ENCODE results near the gene PCBD1.

The PCBD1 gene

GRCh38 chr10:70915806-70916205 is 27.4 kb upstream of the PCBD1 start:
- H3K27me3 ChIP-seq, result no peaks in the 10 kb centered on the region
- no peaks in the 10 kb centered on the region; the same call in 1 of the 2 replicates for H3K4me1 ChIP-seq
- H3K9me3 ChIP-seq, result no peaks in the 10 kb centered on the region
- H3K4me3 ChIP-seq (ENCODE audit: low read depth, low read length), result no peak overlapping the region
- TF ChIP-seq CTCF (IDR thresholded peaks at IDR 0.05; ENCODE audit: low read depth, low read length), result no peak
- H3K36me3 ChIP-seq, result no peaks in the 10 kb centered on the region
- no peak for DNase-seq

DNA sequence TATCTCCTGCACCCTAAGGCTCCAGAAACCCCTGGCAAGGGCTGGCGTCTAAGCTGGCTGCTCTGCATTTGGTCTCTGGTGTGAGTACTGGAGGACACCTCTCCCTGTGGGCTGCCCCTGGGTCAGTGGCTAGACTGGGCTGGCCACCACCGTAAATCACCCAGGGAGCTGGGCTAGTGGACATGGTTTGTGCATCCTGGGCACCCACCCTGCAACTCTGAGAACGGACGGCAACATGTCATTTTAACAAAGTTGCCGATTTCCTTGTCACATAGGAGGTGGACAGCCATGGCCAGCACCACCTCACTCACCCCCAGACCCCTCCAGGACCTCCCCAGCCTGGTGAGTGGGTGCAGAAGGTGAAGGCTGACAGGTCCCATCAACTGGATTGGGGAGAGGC is 26.8 kb upstream of the PCBD1 start:
- H3K27me3 ChIP-seq, result no peaks in the 10 kb centered on the region
- DNase-seq, result no peak

DNA sequence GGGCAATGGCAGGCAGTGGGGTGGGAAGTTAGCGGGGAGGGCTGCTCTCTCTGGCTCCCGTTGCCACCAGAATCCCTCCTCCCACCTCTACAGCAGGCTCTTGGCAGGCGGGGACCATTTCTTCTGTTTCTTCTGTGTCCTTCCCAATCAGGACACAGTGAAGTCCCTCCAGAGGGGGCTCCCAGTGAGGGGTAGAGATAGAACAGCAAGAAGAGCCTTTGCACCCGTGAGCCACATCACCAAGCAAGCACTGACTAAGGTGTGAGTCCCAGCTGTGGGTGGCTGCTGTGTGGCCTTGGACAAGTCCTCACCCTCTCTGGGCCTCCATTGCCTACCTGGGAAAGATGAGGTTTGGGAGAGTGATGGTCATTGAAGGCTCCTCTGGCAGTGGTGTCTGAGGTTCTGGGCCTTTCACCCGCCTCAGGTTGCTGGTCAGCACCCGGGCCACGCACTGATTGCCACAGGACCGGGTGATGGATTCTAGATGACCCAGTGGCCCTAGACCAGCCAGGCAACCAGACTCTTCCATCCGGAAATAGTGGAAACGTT is 26.0 kb upstream of the PCBD1 start:
- Histone ChIP-seq H3K4me1 (no peaks in the 10 kb centered on the region; the same call in 1 of the 2 replicates), H3K9me3 (no peaks in the 10 kb centered on the region), H3K4me3 (ENCODE audit: low read depth, low read length) (no peak overlapping the region), H3K27me3 (no peaks in the 10 kb centered on the region), H3K36me3 (no peaks in the 10 kb centered on the region)
- peak; percentile 1 for DNase-seq
- TF ChIP-seq CTCF (IDR thresholded peaks at IDR 0.05; ENCODE audit: low read depth, low read length), result no peak

More for the DNA sequence above, 26.8 kb upstream of the PCBD1 start:
- TF ChIP-seq CTCF (IDR thresholded peaks at IDR 0.05; ENCODE audit: low read depth, low read length), result no peak
- Histone ChIP-seq H3K4me1 (no peaks in the 10 kb centered on the region; the same call in 1 of the 2 replicates), H3K36me3 (no peaks in the 10 kb centered on the region), H3K9me3 (no peaks in the 10 kb centered on the region), H3K4me3 (ENCODE audit: low read depth, low read length) (no peak overlapping the region)

DNA sequence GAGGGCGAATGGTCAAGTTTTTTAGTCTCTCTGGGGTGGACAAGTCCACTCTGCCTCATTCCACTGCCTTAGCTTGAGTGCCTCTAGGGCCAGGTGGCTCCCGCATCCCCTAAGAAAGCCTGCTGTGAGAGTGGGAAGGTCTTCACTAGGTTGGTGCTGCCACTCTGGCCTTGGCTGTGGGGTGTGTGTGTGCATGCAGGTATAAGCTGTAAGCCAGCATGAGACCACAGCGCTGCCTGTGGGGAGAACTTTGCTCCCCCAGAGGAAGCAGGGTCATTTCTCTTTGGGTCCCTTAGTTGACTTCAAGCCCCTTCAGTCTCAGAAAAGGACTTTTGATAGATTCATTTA is 25.5 kb upstream of the PCBD1 start:
- Histone ChIP-seq H3K27me3 (no peaks in the 10 kb centered on the region), H3K36me3 (no peaks in the 10 kb centered on the region), H3K4me1 (no peaks in the 10 kb centered on the region; the same call in 1 of the 2 replicates), H3K4me3 (ENCODE audit: low read depth, low read length) (no peak overlapping the region), H3K9me3 (no peaks in the 10 kb centered on the region)
- DNase-seq, result peak; percentile 4
- TF ChIP-seq CTCF (IDR thresholded peaks at IDR 0.05; ENCODE audit: low read depth, low read length), result no peak

DNA sequence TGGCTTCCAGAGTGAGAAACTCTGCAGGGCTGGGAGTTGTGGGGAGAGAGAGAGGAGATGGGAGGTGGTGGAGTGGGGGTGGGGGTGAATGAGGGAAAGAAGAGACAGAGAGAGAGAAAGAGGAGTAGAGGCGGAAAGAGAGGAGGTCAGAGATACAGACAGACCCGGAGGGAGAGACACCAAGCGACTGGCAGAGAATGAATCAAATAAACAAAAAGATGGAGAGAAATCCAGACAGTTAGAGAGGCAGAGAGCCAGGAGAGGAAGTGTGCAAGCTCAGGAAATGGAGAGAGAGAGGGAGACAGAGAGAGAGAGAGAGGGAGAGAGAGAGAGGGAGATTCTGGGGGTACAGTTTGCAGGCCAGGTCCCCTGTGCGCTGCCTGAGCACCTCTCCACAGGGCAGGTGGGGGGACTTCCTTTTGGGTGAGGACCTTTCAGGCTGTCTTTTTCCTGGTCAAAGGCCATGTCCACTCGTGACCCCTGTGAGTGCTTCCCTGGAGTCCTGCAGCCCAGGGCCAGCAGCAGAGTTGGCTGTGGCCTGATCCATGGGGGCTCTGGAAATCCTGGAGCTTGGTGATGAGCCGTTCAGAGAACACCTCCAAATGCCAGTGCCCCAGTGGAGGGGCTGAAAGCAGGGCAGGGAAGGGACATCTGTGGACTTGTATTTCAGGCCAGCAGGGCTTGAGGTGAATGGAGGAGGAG is 25.0 kb upstream of the PCBD1 start:
- no peaks in the 10 kb centered on the region for H3K36me3 ChIP-seq
- H3K4me1 ChIP-seq, result no peaks in the 10 kb centered on the region; the same call in 1 of the 2 replicates
- H3K4me3 ChIP-seq (ENCODE audit: low read depth, low read length), result no peak overlapping the region
- DNase-seq, result peak; percentile 0
- TF ChIP-seq CTCF (IDR thresholded peaks at IDR 0.05; ENCODE audit: low read depth, low read length), result no peak
- H3K27me3 ChIP-seq, result no peaks in the 10 kb centered on the region
- H3K9me3 ChIP-seq, result no peaks in the 10 kb centered on the region

GRCh38 chr10:70912556-70912955 is 24.2 kb upstream of the PCBD1 start:
- Histone ChIP-seq H3K27me3 (no peaks in the 10 kb centered on the region), H3K4me3 (ENCODE audit: low read depth, low read length) (no peak overlapping the region), H3K4me1 (peaks cover 8% of the 10 kb centered on the region), H3K36me3 (no peaks in the 10 kb centered on the region), H3K9me3 (no peaks in the 10 kb centered on the region)
- DNase-seq, result peak; percentile 1
- TF ChIP-seq CTCF (IDR thresholded peaks at IDR 0.05; ENCODE audit: low read depth, low read length), result no peak
